T-helper 2 cell (primary cell): ENCODE results near the gene RPRD1A.
"Not testable (repeated sequence)": the region's sequence is repeated elsewhere in the genome, so short reads cannot be mapped to it uniquely, and the experiment has no call there.

Experiments used
- DNase-seq, 5 experiments: peaks; one replicate each; pipeline versions ENCODE4 v3.0.0 to v3.0.0-alpha.2; 2012 to 2022

RPRD1A gene

DNA sequence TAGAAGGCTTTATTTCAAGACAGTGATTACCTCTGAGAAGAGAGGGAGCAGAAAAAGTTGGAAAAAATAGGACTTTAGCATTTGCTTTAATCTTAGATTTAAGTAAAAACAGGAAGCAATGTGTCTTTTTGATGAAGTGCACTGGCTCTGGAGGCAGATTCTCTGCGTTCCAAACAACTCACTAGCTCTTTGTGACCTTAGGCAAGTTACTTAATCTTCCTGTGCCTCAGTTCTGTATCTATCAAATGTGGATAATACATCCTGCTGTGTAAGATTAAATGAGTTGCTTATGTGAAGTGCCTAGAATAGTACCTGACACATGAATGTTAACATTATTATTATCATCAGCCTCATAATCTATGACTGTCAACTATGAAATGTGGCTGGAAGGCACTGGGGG lies 42.3 kb downstream of the RPRD1A start:
- DNase-seq, result no peak

DNA sequence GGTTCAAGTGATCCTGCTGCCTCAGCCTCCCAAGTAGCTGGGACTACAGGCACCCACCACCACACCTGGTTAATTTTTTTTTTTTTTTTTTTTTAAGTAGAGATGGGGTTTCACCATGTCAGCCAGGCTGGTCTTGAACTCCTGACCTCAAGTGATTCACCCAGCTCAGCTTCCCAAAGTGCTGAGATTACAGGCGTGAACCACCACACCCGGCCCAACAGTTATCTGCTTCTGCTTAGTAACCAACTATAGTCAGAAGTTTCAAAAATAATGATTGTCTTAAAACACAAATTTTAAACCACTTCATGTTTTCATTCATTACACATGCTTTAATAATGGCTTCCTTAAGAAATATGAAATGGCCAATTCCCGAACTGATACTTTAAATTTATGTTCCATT lies 43.1 kb downstream of the RPRD1A start:
- DNase-seq, result not testable (repeated sequence)

DNA sequence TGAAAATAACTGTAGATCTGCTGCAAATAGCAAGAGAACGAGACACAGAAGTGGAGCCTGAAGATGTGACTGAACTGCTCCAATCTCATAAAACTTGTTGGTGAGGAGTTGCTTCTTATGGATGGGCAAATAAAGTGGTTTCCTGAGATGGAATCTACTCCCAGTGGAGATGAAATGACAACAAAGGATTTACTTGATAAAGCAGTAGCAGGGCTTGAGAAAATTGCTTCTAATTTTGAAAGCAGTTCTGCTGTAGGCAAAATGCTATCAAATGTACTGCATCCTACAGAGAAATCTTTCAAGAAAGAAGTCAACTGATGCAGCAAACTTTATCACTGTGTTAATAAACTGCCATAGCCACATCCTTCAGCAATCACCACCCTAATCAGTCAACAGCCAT lies 44.0 kb downstream of the RPRD1A start:
- no peak for DNase-seq

DNA sequence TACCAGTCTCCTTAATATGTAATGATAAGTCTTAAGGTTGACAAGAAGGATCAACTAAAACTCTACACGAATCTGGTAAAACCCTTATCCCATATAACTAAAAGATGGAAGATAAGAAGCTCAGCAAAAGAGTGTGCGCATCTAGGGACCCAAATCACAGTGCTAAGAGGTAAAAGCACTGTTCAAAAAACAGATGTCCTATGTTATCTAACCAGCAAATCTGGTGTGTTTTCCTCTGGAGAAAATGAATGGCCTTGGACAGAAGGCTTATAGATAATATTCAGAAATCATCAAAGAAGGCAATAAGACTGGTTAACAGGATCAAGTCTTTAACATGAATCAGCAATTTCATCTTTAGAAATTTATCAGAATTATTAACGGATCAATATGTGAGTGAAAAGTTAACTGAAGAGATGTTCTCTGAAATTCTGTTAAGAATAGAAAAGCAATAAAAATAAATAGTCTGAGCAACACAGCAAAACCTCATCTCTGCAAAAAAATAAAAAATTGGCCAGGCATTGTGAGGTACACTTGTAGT lies 47.1 kb downstream of the RPRD1A start:
- no peak for DNase-seq

DNA sequence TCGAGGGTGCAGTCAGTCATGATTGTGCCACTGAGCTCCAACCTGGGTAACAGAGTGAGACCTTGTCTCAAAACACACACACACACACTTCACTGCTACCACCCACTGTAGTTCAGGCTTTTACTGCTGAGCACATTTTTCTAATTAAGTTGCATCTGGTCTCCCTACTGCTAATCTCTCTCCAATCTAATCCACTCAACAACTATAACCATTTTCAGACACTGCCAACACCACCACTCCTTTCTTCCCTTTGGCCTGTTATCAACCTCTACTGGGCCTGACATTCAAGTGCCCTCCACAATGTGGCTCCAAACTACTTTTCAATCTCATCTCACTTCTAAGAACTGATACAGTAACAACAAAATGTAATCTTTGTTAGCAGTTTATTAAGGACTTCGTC lies 50.1 kb downstream of the RPRD1A start:
- no peak for DNase-seq

DNA sequence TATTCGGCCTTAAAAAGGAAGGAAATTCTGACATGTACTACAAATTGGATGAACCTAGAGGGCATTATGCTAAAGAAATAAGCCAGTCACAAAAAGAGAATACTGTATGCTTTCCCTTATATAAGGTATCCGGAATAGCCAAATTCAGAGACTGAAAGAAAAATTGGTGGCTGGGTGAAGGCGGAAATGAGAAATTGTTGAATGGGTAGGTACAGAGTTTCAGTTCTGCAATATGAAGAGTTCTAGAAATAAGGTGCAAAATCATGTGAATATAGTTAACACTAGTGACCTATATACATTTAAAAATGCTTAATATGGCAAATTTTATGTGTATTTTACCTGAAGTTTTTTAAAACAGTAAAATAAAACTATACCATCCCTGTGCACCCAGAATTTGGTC lies 51.7 kb downstream of the RPRD1A start:
- no peak for DNase-seq

DNA sequence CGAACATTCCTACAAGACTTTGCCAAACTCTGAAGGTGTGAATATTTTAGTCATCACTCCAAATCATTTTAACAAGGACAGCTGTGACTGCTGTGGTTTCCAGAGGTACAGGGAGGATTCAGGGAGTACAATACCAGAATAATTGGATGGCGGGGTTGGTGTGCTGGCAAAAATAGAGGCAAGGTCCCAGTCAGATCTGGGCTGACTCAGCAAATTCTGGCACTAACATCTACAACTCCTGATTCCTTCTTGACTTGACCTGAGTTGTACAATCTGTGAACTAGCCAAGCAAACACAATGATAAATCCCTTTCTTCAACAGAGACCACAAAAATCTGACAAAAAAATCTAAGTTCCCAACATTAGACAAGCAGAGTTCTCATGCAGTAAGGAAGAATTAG lies 54.5 kb downstream of the RPRD1A start:
- no peak for DNase-seq

DNA sequence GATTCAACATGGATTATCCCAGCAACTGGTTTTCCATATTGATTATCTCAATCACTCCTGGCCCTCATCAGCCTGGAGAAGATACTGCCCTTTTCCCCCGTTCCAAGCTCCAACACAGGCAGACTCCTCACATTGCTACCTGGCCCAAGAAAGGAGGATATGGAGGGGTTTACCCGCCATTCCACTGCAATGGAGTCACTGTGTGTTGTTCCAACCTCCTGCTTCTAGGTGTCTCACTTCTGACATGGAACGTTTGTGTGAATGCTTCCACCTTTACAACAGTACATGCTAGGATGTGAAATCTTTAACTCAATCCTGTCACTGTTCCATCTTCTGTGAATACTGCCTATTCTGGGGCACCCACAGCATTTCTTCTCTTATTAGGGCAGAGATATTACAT lies 58.1 kb downstream of the RPRD1A start:
- no peak for DNase-seq

DNA sequence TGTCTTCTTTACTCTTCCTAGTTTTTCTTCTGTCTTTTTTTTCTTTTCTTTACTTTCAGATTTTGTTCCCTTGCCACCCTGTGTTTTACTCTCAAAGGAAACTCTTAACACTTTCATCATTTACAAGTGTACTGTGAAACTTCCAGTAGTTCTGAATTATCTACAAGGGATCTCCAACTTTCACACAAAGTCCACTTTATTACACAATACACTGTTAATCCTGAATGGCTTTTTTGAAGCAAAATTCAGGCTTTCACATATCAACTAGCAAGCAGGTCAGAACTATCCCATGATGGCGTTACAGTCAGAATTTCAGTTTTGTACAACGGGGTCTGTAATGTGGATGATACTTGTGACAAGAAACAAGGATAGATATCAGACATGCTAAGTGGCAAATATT lies 60.4 kb downstream of the RPRD1A start:
- no peak for DNase-seq

DNA sequence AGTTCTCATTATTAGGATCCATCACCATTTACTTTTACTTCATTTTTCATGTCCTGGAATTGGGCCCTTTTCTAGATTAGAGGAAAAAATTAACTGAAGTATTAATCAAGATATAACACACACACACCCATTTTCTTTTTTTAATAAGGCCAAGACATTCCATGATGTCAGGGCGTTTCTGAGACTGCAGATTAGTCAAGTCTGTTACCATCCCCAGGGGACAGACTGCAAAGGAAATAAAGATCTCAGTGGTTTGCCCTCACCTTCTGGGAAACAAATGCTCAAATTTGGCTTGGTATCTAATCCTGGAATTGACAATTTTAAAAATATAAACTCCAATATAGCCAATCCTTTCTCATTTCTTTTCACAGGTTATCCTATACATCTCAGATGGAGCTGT lies 67.4 kb downstream of the RPRD1A start:
- no peak for DNase-seq

DNA sequence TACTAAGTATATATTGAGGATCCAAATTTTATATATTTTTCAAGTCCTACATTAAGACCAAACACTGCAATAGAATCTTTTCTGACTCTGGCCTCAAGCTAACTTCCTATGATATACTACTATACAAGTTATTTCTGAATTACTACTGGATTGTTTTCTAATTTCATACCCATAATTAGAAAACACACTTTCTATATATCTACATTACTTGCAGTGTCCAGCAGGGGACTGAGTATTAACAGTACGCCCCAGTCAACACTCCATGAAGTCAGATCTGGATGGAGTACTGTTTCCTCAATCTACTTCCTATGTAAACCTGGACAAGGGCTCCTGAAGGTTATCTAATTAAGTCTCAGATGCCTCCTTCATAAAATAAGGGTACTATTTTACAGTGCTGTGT lies 68.4 kb downstream of the RPRD1A start:
- DNase-seq, result peak in 1 of 5 experiments; percentile 3

DNA sequence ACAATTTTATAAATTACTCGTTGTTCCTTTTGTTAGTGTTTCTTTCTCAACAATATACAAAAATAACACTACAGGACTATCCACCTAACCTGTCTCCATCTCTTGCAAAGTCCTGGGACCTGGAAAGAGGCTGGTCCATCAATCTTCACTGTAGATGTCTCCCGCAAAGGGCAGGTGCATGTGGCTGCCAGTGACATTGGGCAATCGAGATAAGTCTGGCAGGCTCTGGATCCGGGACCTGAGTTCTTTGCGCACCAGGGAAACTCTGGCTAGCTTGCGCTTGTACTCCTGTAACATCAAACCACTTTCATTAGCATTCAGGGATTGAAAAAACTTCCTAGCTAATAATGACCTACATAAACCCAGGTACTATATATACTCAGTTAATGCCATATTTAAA lies 74.3 kb downstream of the RPRD1A start:
- no peak for DNase-seq

DNA sequence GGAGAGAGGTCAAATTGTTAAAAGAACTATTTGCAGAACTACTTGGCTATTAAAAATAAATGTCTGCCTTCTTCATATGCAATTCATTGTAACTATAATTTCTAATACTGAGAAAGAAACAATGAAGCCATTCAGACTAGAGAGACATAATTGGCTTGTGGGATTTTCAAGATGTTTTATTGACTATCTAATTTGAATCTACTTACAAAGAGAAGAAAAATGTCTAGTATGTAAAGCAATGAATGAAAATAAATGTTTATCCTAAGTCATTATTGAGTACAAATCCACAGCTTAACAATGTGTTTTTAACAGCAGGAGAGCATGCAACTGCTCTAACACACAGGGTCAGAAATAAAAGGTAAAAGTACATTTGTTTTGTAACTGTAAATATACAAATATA lies 75.7 kb downstream of the RPRD1A start:
- no peak for DNase-seq

DNA sequence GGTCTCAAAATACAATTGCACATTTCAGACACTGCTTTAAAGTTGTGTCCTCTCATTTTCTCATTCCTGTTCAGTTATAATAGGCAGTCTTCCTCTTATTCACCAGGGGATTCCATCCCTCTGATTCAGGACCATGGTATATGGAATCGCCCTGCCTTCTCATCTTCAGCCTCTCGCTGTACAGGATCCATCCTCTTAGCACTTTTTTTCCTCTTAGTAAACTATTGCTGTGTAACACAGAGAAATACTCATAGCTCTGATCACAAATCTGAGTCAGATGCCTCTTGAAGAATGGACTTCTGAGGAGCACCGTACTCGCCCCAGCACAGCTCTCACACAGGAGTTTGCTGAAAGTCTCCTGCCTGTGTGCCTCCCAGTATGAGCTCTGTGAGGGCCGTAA lies 83.5 kb downstream of the RPRD1A start:
- DNase-seq, result no peak

DNA sequence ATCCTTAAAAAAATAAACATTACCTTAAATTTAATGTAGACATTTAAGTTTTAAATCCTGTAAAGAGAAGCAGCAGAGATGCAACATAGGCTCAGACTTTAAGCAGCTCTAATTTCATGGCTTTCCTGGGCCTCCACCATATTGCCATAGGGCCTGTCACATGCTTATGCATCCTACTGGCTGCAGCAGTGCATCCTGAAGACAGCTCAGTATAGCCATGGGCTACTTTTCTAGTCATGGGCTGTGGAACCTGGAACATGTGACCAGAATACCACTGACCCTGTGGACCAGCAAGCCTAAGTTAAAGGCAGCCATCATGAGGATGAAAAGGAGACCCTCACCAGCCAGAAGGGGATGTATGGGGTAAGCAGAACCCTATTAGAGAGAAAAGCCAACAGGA lies 84.2 kb downstream of the RPRD1A start:
- DNase-seq, result no peak

DNA sequence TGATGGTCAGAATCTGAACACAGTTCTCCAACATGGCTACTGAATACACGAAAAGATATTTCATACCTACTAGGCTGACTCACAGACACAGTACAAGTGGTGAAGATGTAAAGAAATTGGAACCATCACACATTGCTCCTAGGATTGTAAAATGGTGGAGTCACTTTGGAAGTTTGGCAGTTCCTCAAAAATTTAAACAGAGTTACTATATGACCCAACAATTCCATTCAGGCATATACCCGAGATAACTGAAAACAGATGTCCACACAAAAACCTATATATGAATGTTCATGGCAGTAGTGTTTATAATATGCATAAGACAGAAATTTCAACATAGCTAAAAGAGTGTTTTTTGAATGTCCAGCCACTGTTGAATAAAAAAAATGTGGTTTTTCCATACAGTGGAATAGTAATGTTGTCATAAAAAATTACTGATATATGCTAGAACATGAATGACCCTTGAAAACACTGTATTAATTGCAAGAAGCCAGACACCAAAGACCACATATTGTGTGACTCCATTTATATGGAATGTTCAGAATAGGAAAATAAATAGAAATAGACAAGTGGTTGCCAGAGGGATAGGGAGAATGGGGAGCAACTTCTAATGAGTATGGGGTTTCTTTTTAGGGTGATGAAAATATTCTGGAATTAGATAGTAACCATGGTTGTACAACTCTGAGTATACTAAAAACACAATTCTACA lies 84.8 kb downstream of the RPRD1A start:
- DNase-seq, result no peak

DNA sequence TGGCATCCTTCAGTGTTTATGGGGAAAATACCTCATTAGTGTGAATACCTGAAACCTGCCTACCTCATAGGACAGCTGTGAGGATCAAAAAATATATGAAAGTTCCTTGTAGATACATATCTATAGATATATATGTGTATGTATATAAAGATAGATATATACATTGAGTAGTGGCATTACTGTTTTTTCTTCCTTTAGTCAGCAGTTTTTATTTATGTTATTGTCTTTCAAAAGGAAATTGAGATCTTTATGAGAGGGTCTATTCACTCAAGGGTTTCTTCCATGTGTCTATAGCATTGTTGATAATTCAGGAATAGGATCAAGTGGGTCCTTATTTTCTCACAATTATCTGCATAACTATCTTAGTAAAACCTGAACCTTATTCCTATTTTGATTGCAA lies 88.2 kb downstream of the RPRD1A start:
- no peak for DNase-seq

DNA sequence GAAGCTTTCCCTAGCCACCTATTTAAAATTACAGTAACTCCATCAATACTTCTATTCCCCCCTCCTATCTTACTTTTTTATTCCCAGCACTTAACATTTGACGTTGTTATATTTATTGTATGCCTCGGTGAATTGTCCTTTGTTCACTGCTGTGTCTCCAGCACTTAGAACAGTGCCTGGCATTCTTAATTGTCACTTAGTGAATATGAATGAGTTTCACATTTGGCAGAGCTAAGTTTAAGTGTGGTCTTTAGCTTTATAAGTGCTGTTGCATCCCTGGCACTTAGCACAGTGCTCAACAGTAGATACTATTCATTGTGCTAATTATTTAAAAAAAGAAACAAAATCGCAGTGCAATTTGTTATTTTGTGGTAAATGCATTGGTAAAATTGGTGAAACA lies 93.2 kb downstream of the RPRD1A start:
- no peak for DNase-seq

DNA sequence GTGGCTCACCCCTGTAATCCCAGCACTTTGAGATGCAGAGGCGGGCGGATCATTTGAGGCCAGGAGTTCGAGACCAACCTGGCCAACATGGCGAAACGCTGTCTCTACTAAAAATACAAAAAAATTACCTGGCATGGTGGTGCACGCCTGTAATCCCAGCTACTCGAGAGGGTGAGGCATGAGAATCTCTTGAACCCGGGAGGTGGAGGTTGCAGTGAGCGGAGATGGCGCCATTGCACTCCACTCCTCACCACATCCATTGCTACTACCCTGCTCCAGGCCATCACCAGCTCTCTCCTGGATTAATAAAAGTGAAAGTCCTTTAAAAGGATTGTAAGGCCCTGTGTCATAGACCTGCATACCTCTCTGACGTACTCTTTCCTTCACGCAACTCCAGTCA lies 93.7 kb downstream of the RPRD1A start:
- DNase-seq, result no peak

DNA sequence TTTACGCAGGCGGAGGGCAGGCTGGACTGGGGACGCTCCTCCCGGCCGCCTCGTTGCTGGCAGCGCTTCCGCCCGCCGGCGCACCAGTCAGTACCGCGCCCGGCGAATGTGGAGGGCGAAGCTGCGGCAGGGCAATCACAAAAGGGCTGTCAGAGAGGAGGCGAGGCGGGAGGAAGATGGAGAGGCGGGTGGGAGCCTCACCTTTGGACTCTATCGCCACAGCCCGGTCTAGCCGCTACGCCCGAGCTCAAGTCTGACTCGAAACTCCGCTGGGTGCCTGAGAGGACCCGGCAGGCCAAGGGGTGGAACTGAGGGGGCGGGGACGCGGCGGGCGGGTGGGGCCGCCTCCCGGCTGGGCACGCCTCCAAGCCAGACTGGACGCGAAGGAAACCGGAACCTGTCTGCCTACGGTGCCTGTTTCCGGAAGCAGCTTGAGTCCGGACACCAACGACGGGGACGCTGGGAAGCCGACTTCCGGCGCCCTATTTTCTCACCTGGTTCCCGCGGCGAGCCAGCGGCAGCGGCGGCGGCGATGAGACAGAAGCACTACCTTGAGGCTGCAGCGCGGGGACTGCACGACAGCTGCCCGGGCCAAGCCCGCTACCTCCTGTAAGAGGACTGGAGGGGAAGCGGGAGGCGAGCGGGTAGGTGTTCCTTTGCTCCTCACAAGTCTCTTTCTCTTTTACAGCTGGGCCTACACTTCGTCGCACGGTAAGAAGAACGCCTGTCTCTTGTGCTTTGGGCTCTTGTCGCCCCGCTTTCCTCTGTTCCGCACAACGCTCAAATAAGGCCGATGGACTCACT lies 95.0 kb downstream of the RPRD1A start, which contains the start of gene RMP24:
Gene RMP24, plus strand, starts transcription at position 483 of the 804 bp plus-strand sequence.
- DNase-seq, result peak; percentile 83 to 97 (median 91)

DNA sequence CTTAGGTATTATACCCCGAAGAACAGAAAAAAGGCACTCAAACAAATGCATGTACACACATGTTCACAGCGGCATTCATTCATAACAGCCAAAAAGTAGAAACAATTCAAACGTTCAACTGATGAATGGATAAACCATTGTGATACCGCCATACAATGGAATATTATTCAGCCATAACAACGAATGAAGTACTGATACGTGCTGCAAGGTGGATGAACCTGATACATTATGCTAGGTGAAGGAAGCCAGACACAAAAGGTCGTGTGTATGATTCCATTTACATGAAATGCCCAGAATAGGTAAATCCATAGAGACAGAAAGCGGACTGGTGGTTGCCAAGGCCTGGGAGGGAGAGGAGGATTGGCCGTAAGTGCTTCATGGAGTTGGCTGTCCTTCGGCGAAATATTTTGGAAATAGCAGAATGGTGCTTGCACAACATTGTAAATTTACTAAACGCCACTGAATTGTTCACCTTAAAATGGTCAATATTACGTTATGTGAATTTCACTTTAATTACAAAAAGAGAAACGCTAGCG lies 95.6 kb downstream of the RPRD1A start:
- no peak for DNase-seq

DNA sequence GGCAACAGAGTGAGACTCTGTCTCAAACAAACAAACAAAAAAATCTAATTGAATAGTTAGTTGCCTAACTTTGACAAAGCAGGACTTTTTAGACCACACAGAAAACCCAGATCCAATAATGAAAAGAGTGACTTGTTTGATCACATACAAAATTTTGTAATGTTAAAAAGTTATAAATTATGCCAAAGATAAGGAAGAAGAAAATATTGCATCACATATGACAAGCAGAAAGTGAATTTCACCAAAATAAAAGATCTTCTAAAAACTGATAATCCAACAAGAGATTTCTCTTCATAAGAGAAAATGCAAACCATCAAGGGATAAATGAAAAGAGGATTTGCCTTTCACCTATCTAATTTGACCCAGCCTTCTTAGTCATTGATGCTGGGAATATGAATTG lies 97.7 kb downstream of the RPRD1A start:
- DNase-seq, result no peak

DNA sequence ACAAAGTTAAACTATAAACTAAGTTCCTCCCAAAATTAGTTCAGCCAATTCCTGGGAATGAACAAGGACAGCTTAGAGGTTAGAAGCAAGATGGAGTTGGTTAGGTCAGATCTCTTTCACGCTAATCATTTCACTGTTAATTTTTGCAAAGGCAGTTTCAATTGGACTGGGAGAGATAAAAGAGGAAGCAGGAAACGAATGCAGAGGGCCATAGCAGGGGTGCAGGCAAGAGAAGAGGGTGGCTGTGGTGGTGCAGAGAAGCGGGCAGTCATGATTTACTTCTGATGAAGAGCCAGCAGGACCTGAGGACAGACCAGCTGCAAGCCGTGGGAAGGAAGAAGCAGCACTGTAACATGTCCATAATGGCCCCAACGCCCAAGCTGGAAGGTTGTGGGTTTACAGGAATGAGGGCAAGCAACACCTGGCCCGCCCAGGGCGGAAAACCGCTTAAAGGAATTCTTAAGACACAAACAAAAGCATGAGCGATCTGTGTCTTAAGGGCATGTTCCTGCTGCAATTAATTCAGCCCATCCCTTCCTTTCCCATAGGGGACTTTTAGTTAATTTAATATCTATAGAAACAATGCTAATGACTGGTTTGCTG lies 99.0 kb downstream of the RPRD1A start:
- no peak for DNase-seq
